GM23338 (cell line): ENCODE results near the gene B4GALT6.

Experiments
- CREB1 ChIP-seq: fragments of 250-450 bp; sonication (Bioruptor Pico); IDR thresholded peaks from 2 replicates; pipeline ENCODE4 v1.5.0; 2020; ENCODE audit warnings: low read depth, mild to moderate bottlenecking, moderate library complexity
- EZH2 ChIP-seq: fragments of 200-600 bp; sonication (generic); IDR thresholded peaks from one replicate; pipeline ENCODE4 v1.8.0; 2017; ENCODE audit warnings: antibody characterized with exemption, mild to moderate bottlenecking, low read depth; ENCODE audit not compliant: unreplicated experiment
- POLR2AphosphoS5 ChIP-seq: IDR thresholded peaks from 2 replicates; pipeline ENCODE4 v1.6.1; 2016; ENCODE audit warnings: antibody characterized with exemption, low read depth
- TF ChIP-seq, protein P1 (sequence below), 2 experiments: fragments of 200-600 bp in 1 of 2; sonication (generic) in 1 of 2; conservative IDR thresholded peaks; 2 replicates each; pipeline versions ENCODE4 v1.5.1 to v1.6.1; 2016 to 2017; ENCODE audit warnings: antibody characterized with exemption in 2 of 2, low read depth in 2 of 2, mild to moderate bottlenecking in 2 of 2, moderate library complexity in 1 of 2
- TF ChIP-seq, protein P2 (sequence below): IDR thresholded peaks from one replicate; pipeline ENCODE4 v1.6.1; 2018; ENCODE audit warnings: antibody characterized with exemption; ENCODE audit not compliant: unreplicated experiment
- TF ChIP-seq, protein P3 (sequence below): IDR thresholded peaks from 2 replicates; pipeline ENCODE4 v1.6.1; 2016; ENCODE audit warnings: antibody characterized with exemption

DNA sequence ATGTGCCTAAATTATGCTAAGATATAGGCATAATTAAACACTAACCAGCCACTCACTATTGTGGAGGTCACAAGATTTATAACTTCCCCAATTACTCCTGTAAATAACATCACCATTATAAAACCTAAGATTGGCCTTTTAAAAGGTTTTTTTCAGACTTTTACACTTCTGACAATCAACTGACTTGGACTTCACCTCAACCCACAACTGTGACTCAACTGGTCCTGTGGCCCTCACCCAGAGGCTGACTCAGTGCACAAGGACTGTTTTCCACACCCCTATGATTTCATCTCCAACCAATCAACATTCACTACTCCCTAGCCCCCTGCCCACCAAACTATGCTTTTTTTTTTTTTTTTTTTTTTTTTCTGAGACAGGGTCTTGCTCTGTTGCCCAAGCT lies 81.1 kb downstream of the B4GALT6 start:
- TF ChIP-seq CREB1 (CRISPR knock-in tag) (no peak), POLR2AphosphoS5 (no peak), EZH2 (no peak)
- TF ChIP-seq, protein P1, sequence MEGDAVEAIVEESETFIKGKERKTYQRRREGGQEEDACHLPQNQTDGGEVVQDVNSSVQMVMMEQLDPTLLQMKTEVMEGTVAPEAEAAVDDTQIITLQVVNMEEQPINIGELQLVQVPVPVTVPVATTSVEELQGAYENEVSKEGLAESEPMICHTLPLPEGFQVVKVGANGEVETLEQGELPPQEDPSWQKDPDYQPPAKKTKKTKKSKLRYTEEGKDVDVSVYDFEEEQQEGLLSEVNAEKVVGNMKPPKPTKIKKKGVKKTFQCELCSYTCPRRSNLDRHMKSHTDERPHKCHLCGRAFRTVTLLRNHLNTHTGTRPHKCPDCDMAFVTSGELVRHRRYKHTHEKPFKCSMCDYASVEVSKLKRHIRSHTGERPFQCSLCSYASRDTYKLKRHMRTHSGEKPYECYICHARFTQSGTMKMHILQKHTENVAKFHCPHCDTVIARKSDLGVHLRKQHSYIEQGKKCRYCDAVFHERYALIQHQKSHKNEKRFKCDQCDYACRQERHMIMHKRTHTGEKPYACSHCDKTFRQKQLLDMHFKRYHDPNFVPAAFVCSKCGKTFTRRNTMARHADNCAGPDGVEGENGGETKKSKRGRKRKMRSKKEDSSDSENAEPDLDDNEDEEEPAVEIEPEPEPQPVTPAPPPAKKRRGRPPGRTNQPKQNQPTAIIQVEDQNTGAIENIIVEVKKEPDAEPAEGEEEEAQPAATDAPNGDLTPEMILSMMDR (conservative IDR thresholded peaks at IDR 0.05; ENCODE audit: low read depth in 2 of 2): no peak
- TF ChIP-seq, protein P2, sequence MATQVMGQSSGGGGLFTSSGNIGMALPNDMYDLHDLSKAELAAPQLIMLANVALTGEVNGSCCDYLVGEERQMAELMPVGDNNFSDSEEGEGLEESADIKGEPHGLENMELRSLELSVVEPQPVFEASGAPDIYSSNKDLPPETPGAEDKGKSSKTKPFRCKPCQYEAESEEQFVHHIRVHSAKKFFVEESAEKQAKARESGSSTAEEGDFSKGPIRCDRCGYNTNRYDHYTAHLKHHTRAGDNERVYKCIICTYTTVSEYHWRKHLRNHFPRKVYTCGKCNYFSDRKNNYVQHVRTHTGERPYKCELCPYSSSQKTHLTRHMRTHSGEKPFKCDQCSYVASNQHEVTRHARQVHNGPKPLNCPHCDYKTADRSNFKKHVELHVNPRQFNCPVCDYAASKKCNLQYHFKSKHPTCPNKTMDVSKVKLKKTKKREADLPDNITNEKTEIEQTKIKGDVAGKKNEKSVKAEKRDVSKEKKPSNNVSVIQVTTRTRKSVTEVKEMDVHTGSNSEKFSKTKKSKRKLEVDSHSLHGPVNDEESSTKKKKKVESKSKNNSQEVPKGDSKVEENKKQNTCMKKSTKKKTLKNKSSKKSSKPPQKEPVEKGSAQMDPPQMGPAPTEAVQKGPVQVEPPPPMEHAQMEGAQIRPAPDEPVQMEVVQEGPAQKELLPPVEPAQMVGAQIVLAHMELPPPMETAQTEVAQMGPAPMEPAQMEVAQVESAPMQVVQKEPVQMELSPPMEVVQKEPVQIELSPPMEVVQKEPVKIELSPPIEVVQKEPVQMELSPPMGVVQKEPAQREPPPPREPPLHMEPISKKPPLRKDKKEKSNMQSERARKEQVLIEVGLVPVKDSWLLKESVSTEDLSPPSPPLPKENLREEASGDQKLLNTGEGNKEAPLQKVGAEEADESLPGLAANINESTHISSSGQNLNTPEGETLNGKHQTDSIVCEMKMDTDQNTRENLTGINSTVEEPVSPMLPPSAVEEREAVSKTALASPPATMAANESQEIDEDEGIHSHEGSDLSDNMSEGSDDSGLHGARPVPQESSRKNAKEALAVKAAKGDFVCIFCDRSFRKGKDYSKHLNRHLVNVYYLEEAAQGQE: no peak
- TF ChIP-seq, protein P3, sequence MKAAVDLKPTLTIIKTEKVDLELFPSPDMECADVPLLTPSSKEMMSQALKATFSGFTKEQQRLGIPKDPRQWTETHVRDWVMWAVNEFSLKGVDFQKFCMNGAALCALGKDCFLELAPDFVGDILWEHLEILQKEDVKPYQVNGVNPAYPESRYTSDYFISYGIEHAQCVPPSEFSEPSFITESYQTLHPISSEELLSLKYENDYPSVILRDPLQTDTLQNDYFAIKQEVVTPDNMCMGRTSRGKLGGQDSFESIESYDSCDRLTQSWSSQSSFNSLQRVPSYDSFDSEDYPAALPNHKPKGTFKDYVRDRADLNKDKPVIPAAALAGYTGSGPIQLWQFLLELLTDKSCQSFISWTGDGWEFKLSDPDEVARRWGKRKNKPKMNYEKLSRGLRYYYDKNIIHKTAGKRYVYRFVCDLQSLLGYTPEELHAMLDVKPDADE: no peak
